Activated CD4-positive, alpha-beta T cell treated with anti-CD3 and anti-CD28 coated beads for 4 hours (primary cell): Measurements from ENCODE around the gene CCZ1B.
"Not testable (repeated sequence)": the region's sequence is repeated elsewhere in the genome, so short reads cannot be mapped to it uniquely, and the experiment has no call there.

Experiments used
- DNase-seq, 2 donors: peaks; one replicate each; pipeline ENCODE4 v3.0.0-alpha.2; 2020

The CCZ1B gene

DNA sequence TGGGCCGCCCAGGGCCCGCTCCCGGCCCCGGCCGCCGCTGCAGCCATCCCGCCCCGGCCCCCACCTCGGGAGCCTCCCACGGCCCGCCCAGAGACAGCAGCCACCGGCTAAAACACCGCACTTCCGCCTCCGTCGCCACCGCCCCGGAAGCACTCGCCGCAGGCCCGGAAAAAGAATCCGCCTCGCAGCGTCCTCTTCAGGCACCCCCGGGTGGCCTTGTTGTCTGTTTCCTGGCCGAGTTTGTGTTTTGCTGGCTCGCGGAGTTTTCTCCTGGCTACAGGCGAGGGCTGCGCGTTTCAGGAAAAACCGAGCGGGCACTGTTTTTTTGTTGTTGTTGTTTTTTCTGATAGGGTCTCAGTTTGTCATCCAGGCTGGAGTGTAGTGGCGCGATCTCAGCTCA lies at the start of gene CCZ1B:
CCZ1B (minus strand) TSS at position 125 of the 400 bp plus-strand sequence; CDS start at position 47, 78 bp downstream.
- DNase-seq: peak; percentile 81

- DNase-seq: not testable (repeated sequence)
These were observed 48.9 kb upstream of the CCZ1B start for GRCh38 chr7:6875022-6875421.

DNA sequence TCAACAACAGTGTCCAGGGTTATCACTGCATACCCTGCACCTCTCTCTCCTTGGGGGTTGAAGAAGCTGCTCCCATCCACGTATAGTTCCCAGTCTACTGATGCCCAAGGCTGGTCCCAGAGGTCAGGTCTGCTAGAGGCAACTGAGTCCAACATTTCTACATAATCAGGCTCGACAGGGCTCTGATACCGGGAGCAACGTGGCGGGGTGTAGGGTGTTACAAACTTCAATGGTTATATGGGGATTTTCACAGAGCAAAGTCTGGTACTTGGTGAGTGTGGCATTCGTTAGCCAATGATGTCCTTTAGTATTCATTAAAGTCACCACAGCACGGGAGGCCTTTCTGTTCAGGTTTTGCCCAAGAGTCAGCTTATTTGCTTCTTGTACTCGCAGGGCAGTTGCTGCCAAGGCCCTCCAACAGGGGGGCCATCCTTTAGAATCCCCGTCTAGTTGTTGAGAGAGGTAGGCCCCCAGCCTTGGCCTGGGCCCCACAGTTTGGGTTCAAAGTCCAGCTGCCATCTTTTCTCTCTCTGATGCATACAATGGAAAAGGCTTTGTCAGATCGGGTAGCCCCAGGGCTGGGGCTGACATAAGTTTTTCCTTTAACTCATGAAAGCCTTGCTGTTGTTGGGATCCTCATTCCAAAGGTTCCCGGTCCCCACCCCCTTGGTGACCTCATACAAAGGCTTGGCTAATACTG lies 46.3 kb upstream of the CCZ1B start:
- not testable (repeated sequence) for DNase-seq

- not testable (repeated sequence) for DNase-seq
These were observed 45.5 kb upstream of the CCZ1B start for GRCh38 chr7:6871421-6872144.

GRCh38 chr7:6864751-6865150 lies 38.7 kb upstream of the CCZ1B start:
- not testable (repeated sequence) for DNase-seq

DNA sequence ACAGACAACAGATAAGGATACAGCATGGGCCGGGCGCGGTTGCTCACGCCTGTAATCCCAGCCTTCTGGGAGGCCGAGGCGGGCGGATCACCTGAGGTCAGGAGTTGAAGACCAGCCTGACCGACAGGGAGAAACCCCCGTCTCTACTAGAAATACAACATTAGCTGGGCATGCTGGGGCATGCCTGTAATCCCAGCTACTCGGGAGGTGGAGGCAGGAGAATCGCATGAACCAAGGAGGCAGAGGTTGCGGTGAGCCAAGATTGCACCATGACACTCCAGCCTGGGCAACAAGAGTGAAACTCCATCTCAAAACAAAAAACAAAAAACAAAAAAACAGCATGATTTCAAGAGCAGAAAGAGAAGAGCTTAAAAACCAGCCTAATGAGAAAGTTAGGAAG lies 38.1 kb upstream of the CCZ1B start:
- DNase-seq: not testable (repeated sequence)

DNA sequence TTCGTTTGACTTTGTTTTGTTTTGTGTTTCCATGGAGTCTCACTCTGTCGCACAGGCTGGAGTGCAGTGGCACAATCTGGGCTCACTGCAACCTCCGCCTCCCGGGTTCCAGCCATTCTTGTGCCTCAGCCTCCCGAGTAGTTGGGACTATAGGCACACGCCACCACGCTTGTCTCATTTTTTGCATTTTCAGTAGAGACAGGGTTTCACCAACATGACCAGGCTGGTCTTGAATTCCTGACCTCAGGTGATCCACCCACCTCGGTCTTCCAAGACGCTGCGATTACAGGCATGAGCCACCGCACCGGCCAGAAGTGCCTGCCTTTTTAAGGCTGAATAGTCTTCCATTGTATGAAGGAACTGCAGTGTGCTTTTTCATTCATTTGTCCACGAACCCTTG lies 36.8 kb upstream of the CCZ1B start:
- not testable (repeated sequence) for DNase-seq

DNA sequence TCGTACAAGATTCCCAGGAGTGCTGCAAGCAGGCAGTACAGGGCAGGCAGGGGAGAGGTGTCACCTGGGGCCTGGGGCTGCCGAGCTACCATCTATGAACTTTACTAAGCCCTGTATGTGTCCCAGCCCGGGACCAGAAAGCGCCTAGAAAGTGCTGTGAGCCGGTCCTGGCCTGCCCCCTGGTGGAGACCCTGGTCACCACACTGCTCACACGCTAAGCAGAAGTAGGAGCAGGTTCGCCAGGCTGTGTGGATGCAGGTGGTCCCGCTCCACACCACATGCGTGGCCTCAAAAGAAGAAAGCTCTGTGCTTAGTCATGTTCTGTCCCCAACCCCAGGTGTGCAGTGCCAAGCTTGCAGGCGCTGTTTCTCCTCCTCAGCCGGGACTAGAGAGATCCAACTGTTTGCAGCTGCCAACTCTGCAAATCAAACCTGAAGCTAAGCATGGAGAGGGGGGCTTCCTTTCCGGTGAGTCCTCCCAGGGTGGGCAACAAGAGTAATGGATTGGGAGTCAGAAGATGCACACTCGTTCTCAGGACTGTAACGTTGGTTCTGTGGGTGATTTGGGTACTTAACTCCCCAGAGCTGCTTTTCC lies 31.7 kb upstream of the CCZ1B start:
- peak; percentile 68 to 74 for DNase-seq

DNA sequence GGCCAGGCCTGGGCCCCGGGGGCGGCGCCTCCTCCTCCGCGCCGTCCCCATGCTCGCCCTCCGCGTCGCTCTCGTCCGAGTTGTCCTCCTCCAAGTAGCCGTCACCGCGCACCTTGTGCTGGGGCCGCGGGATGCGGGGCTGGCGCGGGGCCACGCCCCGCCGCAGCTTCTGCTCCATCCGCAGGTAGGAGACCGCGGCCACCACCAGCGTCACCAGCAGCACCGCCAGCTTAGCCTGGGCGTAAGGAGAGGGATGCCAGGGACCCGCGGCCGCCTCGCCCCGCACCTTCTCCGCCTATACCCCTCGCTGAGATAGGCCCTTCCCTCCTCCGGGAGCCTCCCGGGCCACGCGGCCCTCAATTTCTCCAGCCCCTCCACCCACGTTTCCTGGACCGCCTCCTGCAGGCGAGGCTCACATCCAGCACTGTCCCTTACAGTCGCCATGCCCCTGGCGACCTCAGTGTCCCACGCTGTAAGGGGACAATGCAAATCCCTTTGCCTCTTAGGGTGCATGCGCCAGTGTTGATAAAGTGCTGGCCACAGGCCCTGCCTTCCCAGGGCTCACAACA lies 29.6 kb upstream of the CCZ1B start:
- not testable (repeated sequence) for DNase-seq

DNA sequence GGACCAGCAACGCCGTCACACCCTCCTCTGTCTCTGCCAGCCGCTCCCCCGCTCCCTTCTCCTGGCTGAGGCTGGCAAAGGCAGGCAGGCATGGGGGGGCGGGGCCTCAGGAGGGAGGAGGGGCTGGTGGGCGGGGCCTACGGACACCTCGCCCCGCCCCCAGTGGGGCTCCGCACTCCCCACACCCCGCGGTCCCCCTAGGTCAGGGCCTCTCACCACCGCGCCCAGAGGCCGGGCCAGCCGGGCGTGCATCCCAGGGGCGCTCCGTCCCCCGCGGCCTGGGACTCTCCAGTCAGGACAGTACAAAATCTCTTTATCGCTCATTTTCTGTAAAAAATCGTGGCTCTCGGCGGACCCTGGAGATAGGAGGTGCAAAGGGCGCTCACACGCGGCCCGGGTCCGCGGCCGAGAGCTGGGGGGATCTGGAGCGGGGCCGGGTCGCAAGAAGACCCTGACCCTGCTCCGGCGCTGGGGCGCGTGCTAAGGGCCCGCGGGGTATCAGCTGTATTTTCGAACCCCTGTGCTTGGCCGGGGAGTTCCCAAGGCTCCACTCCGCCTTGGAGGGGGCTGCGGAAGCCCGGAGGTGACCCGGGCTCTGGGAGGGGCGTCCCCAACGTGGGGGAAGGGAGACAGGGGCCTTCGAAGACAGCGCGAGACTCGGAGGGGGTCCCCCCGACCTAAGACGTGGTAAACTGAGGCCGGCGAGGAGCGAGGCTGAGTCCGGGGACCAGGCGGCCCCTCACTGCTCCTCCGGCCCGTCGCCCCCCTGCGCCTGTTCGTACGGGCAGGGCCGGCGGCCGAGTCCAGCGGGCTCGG lies 28.9 kb upstream of the CCZ1B start:
- peak in 1 of 2 donors; percentile 15 for DNase-seq

DNA sequence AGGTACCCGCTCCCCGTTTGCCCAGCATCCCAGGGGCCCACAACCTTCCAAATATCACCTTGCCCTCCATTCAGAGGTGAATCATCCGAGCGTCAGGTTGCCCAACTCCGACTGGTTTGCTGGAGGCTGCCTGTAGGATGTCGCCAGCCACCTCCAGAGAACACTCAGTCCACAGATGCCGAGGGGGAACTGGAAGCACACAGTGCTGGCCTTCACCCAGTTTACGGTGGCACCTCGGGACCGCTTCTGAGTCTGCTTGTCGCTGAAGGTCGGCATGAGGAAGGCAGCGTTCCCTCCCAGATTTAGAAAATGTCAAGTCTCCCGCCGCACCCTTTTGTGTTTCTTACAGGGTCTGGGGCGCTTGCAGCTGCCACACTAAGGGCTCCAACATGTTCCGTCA lies 27.6 kb upstream of the CCZ1B start:
- not testable (repeated sequence) for DNase-seq

GRCh38 chr7:6849127-6849526 lies 23.1 kb upstream of the CCZ1B start:
- DNase-seq: not testable (repeated sequence)

GRCh38 chr7:6847751-6848150 lies 21.7 kb upstream of the CCZ1B start:
- not testable (repeated sequence) for DNase-seq

DNA sequence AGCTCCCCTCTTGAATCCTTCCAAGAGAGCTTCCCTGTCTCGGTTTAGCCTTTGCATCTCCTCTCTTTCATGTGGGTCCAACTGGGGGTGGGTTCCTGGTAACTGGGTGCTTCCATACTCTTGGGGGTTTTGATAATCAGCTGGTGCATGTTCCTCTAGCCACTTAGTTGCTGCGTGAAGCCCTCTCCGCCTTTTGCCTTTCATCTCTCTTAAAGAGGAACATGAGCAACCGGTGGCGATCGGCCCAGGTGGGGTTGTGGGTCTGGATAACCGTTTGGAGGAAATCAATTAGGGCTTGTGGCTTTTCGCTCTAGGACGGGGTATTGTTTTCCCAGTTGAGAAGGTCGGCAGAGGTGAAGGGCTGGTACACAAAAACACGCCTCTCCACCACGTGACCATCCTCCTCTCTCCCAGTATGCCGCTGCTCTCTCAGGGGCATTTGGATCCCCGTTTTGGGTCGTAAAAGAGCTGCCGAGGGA lies 19.9 kb upstream of the CCZ1B start:
- not testable (repeated sequence) for DNase-seq

GRCh38 chr7:6843654-6844053 lies 17.6 kb upstream of the CCZ1B start:
- not testable (repeated sequence) for DNase-seq

GRCh38 chr7:6843092-6843491 lies 17.0 kb upstream of the CCZ1B start:
- not testable (repeated sequence) for DNase-seq

- DNase-seq: not testable (repeated sequence)
These were observed 16.3 kb upstream of the CCZ1B start for GRCh38 chr7:6842278-6842921.

DNA sequence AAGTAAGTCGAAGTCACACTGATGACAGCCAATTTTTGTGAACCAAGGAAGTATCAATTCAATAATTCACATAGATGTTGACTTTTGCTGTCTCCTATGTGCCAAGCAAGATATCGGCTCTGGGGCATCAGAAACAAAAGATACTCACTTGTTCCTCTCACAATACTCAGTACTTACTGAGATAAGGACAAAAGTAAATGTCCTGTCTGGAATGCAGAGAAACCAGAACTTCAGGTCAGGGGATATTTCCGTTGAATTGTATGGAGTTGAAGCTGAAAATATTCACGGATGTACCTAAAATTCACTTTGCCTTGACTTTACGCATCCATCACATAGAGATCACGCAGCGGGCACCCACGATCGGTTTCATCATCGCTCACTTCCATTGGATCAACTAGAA lies 11.0 kb upstream of the CCZ1B start:
- DNase-seq: not testable (repeated sequence)

DNA sequence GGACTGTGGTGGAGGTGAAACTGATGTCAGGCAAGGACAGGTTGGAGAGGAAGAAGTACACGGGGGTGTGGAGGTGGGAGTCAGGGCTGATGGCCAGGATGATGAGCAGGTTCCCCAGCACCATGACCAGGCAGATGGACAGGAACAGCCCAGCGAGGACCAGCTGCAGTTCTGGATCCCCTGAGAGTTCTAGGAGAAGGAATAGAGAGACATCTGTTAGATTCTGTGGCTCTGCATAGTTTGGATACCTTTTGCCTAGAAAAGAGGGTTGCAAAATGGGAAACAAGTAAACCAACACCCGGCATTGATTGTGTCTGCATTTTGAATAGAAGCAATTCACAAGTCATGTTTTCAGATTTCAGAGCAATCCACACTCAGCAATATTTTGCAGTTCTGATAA lies 9.4 kb upstream of the CCZ1B start:
- not testable (repeated sequence) for DNase-seq

DNA sequence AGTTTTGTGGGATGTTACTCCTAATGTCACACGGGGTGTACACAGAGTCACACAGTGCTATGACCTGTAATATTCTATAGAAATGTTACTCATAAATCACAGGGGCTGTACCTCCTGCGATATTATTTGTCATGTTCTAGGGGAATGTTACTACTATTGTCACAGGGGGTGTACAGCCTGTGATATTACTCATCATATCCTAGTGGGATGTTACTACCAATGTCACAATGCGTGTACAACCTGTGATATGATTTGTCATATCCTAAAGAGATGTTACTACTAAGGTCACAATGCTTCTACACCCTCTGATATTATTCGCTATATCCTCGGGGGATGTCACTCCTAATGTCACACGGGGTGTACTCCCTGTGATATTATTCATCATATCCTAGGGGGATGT lies 7.6 kb upstream of the CCZ1B start:
- DNase-seq: no peak

- DNase-seq: no peak
These were observed 5.1 kb upstream of the CCZ1B start for GRCh38 chr7:6831018-6831725.
